ENCODE measurements around the gene RAB4A.

RAB4A gene

DNA sequence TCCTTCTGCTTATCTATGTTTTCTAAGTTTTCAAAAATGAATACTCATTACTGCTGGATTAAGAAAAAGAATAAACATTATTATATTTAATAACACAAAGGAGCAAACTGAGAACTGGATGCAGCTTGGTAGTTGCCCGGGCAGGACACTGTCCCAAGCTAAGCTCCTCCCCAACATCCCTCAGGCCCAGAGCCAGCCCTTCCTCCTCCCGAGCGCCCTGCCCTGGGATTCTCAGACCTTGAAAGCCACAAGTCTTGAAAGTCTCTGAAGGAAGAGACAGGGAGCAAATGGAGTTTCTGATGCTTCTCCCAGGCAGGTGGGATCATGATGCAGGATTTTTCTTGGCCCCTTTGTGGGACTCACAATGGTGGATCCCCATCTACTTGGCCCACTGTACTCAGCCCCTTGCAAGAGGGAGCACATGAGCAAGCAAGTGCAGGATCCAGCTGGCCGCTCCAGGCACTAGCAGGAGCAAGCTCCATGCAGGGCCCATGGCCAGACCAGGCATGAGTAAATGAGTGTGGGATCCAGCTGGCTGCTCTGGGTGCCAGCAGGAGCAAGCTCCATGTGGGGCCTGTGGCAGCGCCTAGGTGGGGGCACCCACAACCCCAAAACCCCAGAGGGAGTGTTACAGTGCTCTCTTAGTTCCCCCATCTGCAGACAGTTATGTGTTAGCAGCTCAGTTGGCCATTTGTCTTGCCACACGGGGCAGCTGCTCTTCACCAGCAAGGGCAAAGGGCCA lies 32.1 kb upstream of the RAB4A start:
- TF ChIP-seq, protein P1, sequence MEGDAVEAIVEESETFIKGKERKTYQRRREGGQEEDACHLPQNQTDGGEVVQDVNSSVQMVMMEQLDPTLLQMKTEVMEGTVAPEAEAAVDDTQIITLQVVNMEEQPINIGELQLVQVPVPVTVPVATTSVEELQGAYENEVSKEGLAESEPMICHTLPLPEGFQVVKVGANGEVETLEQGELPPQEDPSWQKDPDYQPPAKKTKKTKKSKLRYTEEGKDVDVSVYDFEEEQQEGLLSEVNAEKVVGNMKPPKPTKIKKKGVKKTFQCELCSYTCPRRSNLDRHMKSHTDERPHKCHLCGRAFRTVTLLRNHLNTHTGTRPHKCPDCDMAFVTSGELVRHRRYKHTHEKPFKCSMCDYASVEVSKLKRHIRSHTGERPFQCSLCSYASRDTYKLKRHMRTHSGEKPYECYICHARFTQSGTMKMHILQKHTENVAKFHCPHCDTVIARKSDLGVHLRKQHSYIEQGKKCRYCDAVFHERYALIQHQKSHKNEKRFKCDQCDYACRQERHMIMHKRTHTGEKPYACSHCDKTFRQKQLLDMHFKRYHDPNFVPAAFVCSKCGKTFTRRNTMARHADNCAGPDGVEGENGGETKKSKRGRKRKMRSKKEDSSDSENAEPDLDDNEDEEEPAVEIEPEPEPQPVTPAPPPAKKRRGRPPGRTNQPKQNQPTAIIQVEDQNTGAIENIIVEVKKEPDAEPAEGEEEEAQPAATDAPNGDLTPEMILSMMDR (IDR thresholded peaks at IDR 0.05; ENCODE audit: low read depth, low read length), result no peak
- Histone ChIP-seq H3K4me1 (no peaks in the 10 kb centered on the region), H3K27me3 (no peaks in the 10 kb centered on the region), H3K36me3 (no peaks in the 10 kb centered on the region), H3K9me3 (no peaks in the 10 kb centered on the region), H3K4me3 (ENCODE audit: low read depth, low read length) (no peak overlapping the region)
- DNase-seq, result no peak

DNA sequence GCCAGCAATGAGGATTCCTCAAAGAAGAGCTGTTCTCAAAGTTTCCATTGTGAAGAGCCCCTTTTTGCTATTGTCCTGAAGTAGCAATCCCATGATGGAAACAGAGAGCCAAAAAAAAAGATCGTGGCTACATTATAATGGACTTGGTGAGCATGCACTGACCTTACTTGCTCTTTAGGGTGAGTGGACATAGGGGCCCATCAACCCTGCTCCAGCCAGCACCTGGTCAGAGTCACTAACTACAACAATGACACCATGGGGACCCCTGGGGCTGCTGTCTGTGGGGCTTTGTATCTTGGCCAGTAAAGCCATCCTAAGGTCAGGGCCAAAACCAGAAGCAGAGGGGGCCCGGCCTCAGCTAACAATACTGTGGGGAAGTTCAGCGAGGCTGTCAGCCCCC lies 30.4 kb upstream of the RAB4A start:
- Histone ChIP-seq H3K4me3 (ENCODE audit: low read depth, low read length) (no peak overlapping the region), H3K4me1 (no peaks in the 10 kb centered on the region), H3K27me3 (no peaks in the 10 kb centered on the region), H3K9me3 (no peaks in the 10 kb centered on the region), H3K36me3 (no peaks in the 10 kb centered on the region)
- DNase-seq, result no peak
- TF ChIP-seq, protein P1 (IDR thresholded peaks at IDR 0.05; ENCODE audit: low read depth, low read length), result no peak

DNA sequence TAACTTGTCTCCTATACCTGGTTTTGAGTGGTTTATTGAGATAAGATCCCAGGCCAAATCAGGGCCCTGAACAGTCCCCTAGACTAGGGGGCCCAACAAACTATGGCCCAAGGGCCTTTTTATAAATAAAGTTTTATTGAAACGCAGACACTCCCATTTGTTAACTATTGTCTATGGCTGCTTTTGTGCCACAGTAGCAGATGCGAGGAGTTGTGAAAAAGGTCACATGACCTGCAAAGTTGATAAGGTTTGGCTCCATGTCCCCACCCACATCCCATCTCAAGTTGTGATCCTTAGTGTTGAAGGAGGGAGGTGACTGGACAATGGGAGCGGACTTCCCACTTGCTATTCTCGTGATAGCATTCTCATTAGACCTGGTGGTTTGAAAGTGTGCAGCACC lies 29.5 kb upstream of the RAB4A start:
- no peaks in the 10 kb centered on the region for H3K36me3 ChIP-seq
- DNase-seq, result no peak
- H3K4me1 ChIP-seq, result no peaks in the 10 kb centered on the region
- TF ChIP-seq, protein P1 (IDR thresholded peaks at IDR 0.05; ENCODE audit: low read depth, low read length), result no peak
- no peak overlapping the region for H3K4me3 ChIP-seq (ENCODE audit: low read depth, low read length)
- no peaks in the 10 kb centered on the region for H3K27me3 ChIP-seq
- H3K9me3 ChIP-seq, result no peaks in the 10 kb centered on the region

DNA sequence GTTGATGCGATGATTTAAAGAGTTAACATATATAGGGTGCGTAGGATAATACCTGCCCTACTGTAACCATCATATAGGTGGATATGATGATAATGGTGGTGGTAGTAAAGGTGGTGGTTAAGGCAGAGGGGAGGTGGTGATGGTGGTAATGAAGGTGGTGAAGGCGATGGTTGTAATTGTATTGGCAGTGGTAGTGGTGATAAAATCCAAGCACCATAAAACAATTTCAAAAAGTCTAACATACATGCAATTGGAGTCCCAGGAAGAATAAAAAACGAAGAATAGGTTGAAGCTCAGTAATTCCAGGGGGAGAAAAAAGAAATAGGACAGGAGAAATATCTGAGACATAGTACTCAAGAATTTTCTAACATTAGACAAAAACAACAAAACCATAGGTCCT lies 27.3 kb upstream of the RAB4A start:
- Histone ChIP-seq H3K9me3 (no peaks in the 10 kb centered on the region), H3K36me3 (no peaks in the 10 kb centered on the region), H3K27me3 (no peaks in the 10 kb centered on the region), H3K4me1 (no peaks in the 10 kb centered on the region), H3K4me3 (ENCODE audit: low read depth, low read length) (no peak overlapping the region)
- TF ChIP-seq, protein P1 (IDR thresholded peaks at IDR 0.05; ENCODE audit: low read depth, low read length), result no peak
- no peak for DNase-seq

DNA sequence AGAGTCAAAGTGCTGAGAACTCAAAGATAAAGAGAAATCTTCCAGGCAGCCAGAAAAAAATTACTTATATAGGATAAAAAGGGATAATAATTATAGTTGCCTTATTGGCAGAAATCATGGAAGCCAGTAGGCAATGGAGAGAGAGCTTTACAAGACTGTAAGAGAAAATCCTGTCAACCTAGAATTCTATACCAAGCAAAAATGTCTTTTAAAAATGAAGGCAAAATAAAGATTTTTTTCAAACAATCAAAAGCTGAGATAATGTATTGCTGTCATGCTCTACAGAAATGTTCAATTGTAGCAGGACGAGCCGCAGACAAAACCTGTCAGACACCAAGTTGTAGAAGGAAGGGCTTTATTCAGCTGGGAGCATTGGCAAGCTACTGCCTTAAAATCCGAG lies 26.8 kb upstream of the RAB4A start:
- Histone ChIP-seq H3K9me3 (no peaks in the 10 kb centered on the region), H3K36me3 (no peaks in the 10 kb centered on the region), H3K4me3 (ENCODE audit: low read depth, low read length) (no peak overlapping the region), H3K4me1 (no peaks in the 10 kb centered on the region), H3K27me3 (no peaks in the 10 kb centered on the region)
- no peak for DNase-seq
- TF ChIP-seq, protein P1 (IDR thresholded peaks at IDR 0.05; ENCODE audit: low read depth, low read length), result no peak

DNA sequence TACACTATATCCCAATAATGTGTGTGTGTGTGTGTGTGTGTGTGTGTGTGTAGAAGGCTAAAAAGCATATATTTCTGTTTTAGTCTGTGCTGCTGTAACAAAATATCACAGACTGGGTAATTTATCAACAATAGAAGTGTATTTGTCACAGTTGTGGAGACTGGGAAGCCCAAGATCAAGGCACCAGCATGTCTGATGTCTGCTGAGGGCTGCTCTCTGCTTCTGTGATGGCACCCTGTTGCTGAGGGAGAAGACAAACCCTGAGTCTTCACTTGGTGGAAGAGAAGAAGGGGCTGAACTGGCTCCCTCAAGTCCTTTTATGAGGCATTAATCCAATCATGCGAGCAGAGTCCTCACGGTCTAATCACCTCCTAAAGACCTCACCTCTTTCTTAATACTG lies 23.0 kb upstream of the RAB4A start:
- Histone ChIP-seq H3K36me3 (no peaks in the 10 kb centered on the region), H3K9me3 (no peaks in the 10 kb centered on the region), H3K4me3 (ENCODE audit: low read depth, low read length) (no peak overlapping the region), H3K4me1 (peaks cover 1% of the 10 kb centered on the region; the same call in 1 of the 2 replicates), H3K27me3 (no peaks in the 10 kb centered on the region)
- TF ChIP-seq, protein P1 (IDR thresholded peaks at IDR 0.05; ENCODE audit: low read depth, low read length), result no peak
- DNase-seq, result no peak
